ENCODE measurements around the gene GNG3.

Gene GNG3

GRCh38 chr11:62707277-62707861, at the start of gene GNG3, which contains the start of gene BSCL2:
Gene GNG3, plus strand, starts transcription at chr11:62707676. Its CDS starts 620 bp downstream, at chr11:62708296.
Gene BSCL2, minus strand, starts transcription at chr11:62707424. Its CDS starts 229 bp downstream, at chr11:62707195.
- DNase-seq (ENCODE audit: low read depth), result no peak
- no peak for TF ChIP-seq CTCF (IDR thresholded peaks at IDR 0.05; ENCODE audit: low read length, missing control alignments)
- H3K4me3 ChIP-seq (replicated peaks; ENCODE audit: low read depth, low read length), result peak within 1 kb of the TSS; percentile 43

GRCh38 chr11:62664405-62665074, 42.9 kb upstream of the GNG3 start:
- peak overlapping the region; percentile 75 for H3K4me3 ChIP-seq (replicated peaks; ENCODE audit: low read depth, low read length)
- peak; percentile 48 for DNase-seq (ENCODE audit: low read depth)
- TF ChIP-seq CTCF (IDR thresholded peaks at IDR 0.05; ENCODE audit: low read length, missing control alignments), result no peak

- TF ChIP-seq CTCF (IDR thresholded peaks at IDR 0.05; ENCODE audit: low read length, missing control alignments), result no peak
- DNase-seq (ENCODE audit: low read depth), result peak; percentile 94
- H3K4me3 ChIP-seq (replicated peaks; ENCODE audit: low read depth, low read length), result peak within 1 kb of the TSS; percentile 75
Observed at GRCh38 chr11:62665075-62665598, 42.3 kb upstream of the GNG3 start, which contains the start of the genes C11orf98 and CSKMT. Gene C11orf98, minus strand, starts transcription at chr11:62665210. Its CDS starts 41 bp downstream, at chr11:62665169. Gene CSKMT, plus strand, starts transcription at chr11:62665312. Its CDS starts 568 bp downstream, at chr11:62665880.

- no peak for TF ChIP-seq CTCF (IDR thresholded peaks at IDR 0.05; ENCODE audit: low read length, missing control alignments)
- peak; percentile 78 for DNase-seq (ENCODE audit: low read depth)
Observed at GRCh38 chr11:62665599-62666258, 41.7 kb upstream of the GNG3 start.

DNA sequence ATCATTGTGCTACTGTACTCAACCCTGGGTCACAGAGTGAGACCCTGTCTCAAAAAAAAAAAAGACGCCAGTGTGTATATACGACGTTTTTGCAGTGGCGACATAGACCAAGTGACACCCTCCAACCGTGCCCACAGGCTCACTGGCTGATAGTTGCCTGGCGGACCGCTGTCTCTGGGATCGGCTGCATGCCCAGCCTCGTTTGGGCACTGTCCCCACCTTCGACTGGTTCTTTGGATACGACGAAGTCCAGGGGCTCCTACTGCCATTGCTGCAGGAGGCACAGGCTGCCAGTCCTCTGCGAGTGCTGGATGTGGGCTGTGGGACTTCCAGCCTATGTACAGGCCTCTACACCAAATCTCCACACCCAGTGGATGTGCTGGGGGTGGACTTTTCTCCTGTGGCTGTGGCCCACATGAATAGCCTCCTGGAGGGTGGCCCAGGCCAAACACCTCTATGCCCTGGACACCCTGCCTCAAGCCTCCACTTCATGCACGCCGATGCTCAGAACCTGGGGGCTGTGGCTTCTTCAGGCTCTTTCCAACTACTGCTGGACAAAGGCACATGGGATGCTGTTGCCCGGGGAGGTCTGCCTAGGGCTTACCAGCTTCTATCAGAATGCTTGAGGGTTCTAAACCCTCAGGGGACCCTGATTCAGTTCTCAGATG, 41.1 kb upstream of the GNG3 start:
- no peak for DNase-seq (ENCODE audit: low read depth)
- no peak for TF ChIP-seq CTCF (IDR thresholded peaks at IDR 0.05; ENCODE audit: low read length, missing control alignments)
- peak overlapping the region; percentile 75 for H3K4me3 ChIP-seq (replicated peaks; ENCODE audit: low read depth, low read length)

More at GRCh38 chr11:62665599-62666258, 41.7 kb upstream of the GNG3 start:
- peak overlapping the region; percentile 75 for H3K4me3 ChIP-seq (replicated peaks; ENCODE audit: low read depth, low read length)

- no peak for TF ChIP-seq CTCF (IDR thresholded peaks at IDR 0.05; ENCODE audit: low read length, missing control alignments)
- H3K4me3 ChIP-seq (replicated peaks; ENCODE audit: low read depth, low read length), result no peak overlapping the region
- DNase-seq (ENCODE audit: low read depth), result no peak
Observed at GRCh38 chr11:62667460-62667859, 40.0 kb upstream of the GNG3 start.

Data from fibroblast of pulmonary artery (primary cell).